Left colon (tissue), 2 donors: ENCODE results near the gene KDR. TPM values are rescaled to one million over a fixed set of nuclear protein-coding genes. Genes with fewer than 3 reads are reported as not detected.

Experiments used
- ATAC-seq: fragments of 200-7000 bp; cut with Tn5 transposase; one replicate; pipeline ENCODE4 v1.9.1; 2020; ENCODE audit warnings: mild to moderate bottlenecking, moderate library complexity
- DNase-seq, 2 donors: peaks; one replicate each; pipeline ENCODE4 v3.0.0-alpha.2; 2020
- intact Hi-C, 2 donors: fragments of 100-400 bp; cut with DNase I in 1 of 2; cut with micrococcal nuclease in 1 of 2; formaldehyde crosslinking; loops; one replicate each; pipeline versions ENCODE4 v1.11.2 to v1.14.0; 2022; cut with DNase I, micrococcal nuclease
- long read RNA-seq: library from polyadenylated mRNA; unstranded; transcript quantifications from one replicate; pipeline ENCODE4 v2.0.0, GENCODE V29; 2021
- total RNA-seq, 2 donors: library from RNA; stranded (reverse); fragmentation: NEBNext Ultra II Directional; extraction: Animal tissue kit (Norgen Biotek cat#: 25700); gene quantifications; one replicate each; pipeline ENCODE4 v1.2.1, GENCODE V29; 2021
- donor health status: DM: no; HTN: no; CAD: no.
- donor health status: DM: yes; HTN: yes; CAD: no.

The KDR gene
- 1 to 10 TPM; 4.8 to 5.2 TPM for total RNA-seq
- long read RNA-seq, partial matches to known transcripts: 3 of 3 reads
- long read RNA-seq, other reads (novel, unspliced or antisense): 0 of 3 reads

DNA sequence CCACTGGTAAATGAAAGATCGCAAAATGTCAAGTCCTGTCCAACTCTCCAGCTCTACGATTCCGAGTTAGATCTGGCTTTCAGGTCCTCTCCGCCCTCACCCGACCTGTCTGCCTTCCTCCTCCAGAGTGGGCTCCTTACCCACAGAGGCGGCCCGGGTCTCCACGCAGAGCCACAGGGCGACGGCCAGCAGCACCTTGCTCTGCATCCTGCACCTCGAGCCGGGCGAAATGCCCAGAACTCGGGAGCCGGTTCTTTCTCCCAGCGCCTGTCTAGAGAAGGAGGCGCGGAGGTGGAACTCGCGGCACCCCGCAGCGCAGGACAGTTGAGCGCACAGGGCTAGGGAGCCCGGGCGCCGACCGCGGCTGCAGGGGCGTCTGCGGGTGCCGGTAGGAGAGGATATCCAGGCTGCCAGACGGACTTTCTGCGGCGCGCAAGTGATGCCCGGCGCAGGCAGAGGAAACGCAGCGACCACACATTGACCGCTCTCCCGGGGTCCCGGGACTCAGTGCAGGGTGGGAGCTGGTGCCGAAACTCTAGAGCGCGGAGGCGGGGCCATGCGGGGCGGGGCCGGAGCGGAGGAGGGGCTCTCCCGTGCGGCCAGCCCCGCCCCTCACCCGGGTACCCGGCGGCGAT lies at the start of gene KDR:
Gene KDR, minus strand, starts transcription at position 509 of the 635 bp plus-strand sequence. Its CDS starts 302 bp downstream, at position 207.
- intact Hi-C loops: no loop called here
- no peak for ATAC-seq
- no peak for DNase-seq

DNA sequence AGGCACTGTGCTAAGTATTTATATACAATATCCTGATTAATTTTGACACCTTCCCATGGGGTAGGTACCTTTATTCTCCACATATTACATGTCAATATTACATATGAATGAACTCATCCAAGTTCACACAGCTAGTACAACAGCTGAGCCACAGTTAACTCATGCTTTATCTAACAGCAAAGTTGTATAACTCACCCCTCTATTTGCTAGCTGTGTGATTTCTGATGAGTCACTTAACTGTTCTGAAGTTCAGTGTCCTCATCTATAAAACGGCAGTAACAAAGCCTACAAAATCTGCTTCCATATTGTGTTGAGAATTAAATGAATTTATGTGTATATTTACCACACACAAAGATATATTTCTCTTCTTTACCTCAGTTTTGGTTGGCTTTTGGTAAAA lies 48.2 kb upstream of the KDR start:
- ATAC-seq: peak; percentile 64
- DNase-seq: no peak
- intact Hi-C loops: no loop called here

DNA sequence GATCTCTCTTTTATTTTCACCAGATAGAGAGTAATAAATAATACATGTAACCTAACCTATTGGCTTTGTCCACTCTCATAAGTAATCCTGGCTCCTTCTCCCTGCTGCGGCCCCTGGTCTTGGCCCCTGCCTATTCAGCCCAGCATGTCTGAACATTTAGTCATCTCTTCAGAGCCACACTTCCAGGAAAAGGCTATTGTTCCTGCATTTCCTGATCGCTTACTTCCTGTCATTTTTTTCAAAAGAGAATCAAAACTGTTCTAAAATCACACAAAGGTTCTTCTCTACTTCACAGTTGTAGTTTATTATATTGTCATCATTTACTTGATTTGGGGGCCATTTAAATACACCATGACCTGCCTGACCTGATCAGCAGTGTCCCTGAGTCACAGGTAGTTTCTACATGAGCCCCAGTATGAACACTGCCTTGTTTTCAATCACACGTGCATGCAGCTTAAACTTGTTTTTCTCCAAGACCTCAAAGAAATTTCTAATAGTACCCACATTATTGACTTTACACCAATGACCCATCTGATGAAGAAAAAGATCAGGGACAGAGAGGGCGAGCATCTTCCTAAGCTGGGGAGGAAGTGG lies 47.4 kb upstream of the KDR start:
- ATAC-seq (no peak), DNase-seq (no peak)
- intact Hi-C loops: no loop called here

DNA sequence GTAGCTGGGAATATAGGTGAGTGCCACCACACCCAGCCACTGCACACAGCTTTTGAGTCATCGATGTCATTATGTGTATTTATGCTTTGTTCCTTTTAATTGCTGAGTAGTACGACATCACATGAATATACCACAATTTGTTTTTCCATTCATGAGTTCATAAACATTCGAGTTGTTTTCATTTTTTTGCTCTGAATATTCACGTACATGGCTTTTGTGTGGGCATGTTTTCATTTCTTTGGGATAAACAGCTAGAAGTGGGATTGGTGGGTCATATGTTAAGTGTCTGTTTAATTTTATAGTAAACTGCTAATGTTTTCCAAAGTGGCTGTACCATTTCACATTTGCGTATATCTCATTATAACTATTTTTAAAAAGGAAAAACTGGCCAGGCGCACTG lies 45.1 kb upstream of the KDR start:
- DNase-seq (no peak), ATAC-seq (no peak)
- intact Hi-C loops: no loop called here

DNA sequence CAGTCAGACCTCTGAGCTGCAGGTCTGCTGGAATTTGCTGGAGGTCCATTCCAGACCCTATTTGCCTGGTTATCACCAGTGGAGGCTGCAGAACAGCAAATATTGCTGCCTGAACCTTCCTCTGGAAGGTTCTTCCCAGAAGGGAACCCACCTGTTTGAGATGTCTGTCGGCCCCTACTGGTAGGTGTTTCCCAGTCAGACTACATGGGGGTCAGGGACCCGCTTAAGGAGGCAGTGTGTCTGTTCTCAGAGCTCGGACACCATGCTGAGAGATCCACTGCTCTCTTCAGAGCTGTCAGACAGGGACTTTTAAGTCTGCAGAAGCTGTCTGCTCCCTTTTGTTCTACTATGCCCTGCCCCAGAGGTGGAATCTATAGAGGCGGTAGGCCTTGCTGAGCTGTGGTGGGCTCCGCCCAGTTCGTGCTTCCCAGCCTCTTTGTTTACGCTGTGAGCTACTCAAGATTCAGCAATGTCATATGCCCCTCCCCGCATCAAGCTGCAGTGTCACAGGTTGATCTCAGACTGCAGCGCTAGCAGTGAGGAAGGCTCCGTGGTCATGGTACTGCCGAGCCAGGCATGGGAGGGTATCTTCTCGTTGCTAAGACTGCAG lies 44.1 kb upstream of the KDR start:
- DNase-seq (no peak), ATAC-seq (peak; percentile 48)
- intact Hi-C loops: no loop called here

DNA sequence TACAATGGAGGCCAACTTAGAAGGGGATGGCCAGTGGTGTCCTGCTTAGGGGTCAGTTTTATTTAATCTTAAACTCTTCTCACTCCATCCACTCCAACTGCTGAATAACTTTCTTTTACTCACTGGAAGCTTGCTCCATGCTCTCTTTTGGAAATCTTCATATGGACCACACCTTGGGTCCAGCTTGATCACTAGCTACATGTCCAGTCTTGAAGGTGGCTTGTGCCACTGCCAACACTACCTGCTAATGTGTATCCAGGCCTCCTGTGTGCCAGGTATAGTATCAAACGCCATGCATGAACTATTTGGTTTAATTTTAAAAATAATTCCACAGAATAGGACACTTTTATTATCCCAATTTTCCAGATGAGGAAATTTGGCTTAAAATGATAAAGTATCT lies 37.0 kb upstream of the KDR start:
- no peak for ATAC-seq
- DNase-seq: no peak
- intact Hi-C loops: no loop called here

DNA sequence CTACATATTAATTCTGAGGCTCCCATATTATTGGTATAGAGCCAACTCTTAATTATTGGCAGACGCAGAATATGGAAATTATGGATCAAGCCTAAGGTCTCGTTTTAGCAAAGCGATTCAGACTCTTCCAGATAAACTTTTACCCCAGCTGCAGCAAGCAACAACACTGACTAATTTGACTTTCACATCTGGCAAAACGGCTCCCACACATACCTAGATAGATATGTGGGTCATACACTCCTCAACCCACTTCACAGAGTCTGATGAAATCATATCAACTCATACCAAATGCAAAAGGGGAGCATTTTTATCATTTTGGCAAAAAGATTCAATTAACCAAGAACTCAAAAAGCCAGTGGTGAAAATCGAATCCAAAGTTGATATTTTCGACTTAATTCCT lies 36.3 kb upstream of the KDR start:
- ATAC-seq (no peak), DNase-seq (no peak)
- intact Hi-C loops: no loop called here

DNA sequence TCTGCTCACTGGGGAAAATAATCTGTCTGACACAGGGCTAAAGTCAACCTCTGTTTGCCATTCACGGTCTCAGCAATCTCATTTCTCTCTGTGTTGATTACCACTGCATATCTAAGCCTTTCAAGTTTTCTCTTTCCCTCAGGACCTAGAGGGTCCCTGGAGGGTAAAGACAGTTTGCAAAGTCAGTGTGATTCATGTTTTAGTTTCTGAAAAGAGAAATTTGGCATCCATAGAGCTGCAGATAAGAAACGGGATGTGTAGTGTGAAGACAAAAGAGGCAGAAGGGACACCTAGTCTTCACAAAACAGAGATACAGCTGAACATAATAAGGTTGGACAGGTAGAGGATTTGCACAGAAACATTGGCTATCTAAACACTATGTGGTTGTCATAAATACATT lies 34.5 kb upstream of the KDR start:
- intact Hi-C loops: no loop called here
- ATAC-seq (no peak), DNase-seq (no peak)

DNA sequence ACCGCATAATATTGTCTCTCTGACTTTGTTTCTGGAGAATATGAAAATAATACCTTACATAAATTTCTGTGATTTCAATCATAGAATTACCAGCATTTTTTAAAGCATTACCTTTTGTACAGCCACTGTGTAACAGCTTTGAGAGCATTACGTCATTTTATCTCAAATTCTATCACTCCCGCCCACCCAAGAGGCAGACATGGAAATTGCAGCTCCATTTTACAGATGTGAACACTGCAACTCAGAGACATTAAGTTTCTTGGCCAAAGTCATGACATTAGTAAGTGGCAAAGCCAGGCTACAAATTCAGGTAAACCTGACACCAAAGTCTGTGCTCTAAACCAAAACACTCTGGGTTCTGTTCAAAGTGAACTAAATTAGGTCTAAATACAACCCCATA lies 33.6 kb upstream of the KDR start:
- DNase-seq (no peak), ATAC-seq (no peak)
- intact Hi-C loops: no loop called here

DNA sequence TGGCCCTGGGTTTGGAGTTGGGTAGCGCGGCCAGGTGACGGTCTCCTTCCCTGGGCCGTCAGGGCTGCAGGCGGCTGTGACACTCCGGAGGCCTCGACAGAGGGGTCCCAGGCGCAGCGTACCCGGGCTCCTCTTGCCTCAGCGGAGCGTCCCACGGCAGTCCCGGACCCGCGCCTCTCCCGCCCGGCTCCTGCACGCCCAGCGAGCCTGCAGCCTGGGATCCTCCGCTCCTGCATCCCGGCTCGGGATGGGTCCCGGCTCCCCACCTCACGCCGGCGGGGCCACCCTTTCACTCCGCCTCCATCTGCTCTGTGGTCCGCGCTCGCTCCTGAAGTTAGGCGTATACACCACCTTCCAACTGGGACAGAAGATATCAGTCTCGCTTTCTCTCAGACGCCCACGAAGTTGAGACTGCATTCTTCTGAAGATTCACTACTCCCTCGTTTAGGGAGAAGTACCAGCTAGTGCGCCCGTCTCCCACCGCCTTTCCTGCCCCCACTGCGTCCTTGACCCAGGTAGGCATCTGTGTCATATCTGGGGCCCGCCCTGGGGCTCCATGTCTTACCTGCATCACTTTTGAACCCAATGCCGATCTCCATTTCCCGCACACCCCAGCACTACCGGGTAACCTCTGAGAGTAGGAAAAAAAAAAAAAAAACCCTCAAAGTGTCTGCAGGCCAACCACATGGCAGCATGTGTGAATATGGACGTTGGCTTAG lies 32.3 kb upstream of the KDR start:
- DNase-seq: no peak
- intact Hi-C loops: no loop called here
- no peak for ATAC-seq

DNA sequence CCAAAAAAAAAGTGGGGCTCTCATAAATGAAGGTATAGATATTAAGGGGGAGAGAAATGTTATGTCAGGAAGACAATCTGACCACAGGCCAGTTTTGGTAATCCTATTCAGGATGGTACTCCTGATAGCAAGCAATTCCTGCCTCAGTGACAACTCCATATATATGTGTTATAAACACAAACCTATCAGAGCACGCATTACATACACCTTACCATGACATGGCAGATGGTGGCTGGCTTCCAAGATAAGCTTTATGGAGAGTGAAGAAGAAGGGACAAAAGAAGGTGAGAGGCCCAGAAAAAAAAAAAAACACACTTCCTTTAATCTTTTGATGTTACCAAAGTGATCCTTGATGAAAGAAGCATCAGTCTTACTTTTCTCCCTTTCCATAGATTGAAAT lies 29.5 kb upstream of the KDR start:
- DNase-seq (no peak), ATAC-seq (no peak)
- intact Hi-C loops: no loop called here

DNA sequence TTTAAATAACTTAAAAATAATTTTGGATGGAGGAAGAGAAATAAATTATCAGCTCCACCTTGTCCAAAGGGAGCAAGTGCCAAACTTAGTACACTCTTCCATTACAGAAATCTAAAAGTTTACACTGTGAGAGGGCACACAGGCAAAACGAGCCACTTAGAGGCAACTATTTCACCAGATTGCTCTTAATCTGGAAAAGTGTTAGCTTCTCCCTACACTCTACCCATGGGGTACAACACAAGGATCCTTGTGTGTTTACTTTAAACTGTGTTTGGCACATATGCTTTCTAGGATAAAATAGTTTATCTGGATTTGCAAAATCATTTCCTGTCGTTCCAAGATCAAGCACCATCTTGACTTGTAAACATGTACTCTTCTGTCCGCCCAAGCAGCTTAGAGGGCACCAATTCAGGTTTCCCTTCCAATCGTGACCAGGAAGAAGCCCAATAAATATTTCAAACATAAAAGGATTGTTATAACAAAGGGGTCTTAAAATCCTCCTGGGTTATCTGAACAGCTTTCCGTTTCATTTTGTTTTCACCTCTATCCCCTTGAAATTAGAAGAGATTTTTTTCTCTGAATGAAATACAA lies 29.0 kb upstream of the KDR start:
- ATAC-seq (no peak), DNase-seq (no peak)
- intact Hi-C loops: no loop called here

DNA sequence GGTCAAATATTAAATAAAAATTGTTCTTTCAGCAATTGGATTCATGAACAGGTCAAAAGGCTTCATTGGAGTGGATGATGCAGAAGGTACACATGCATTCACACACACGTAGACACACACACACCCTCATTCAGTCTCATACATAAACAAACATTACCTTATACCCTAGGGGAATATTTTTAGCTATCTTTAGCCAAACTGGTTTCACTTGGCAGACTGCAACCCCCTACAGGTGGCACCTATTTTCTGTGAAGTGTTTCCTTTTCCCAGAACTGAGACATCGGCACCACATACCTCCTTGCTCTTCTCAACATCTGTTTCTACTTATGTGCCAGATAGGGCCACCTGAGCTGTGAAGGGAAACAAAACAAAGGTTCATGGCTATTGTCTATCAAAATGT lies 18.5 kb upstream of the KDR start:
- no peak for ATAC-seq
- no peak for DNase-seq
- intact Hi-C loops: no loop called here

DNA sequence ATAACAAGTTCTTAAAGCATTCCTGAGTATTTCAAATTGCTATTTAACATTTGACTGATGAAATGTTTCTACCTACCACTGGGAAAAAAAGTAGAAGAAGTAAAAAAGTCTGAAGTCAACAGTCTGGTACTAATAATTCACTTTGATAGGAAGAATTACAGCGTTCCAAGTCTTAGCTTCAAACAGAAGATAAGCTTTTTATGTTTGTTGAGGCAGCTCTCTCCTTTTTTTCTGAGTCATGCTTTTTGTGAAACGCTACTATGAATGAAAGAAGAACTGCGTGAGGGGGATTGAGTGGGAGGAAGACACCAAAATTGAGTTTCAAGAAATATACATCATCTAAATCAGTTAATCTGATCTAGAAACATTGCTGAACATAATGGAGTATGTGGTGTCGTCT lies 13.0 kb upstream of the KDR start:
- DNase-seq: no peak
- ATAC-seq: no peak
- intact Hi-C loops: no loop called here

DNA sequence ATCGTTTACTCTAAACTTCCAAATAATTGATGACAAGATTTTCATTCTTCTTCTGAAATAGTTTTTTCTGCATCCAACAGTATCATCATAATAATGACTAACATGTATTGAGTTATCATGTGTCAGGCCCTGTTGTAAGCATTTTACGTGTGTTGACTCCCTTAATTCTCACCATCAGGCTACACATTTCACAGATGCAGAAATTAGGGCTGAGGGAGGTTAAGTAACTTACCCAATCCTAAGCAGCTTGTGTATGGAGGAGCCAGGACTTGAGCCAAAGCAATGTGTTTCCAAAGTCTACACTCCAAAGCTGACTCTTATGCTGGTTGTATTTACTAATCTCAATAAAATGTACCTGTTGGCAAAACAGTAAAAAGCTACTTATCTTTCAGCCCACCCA lies 11.2 kb upstream of the KDR start:
- DNase-seq (no peak), ATAC-seq (no peak)
- intact Hi-C loops: no loop called here

DNA sequence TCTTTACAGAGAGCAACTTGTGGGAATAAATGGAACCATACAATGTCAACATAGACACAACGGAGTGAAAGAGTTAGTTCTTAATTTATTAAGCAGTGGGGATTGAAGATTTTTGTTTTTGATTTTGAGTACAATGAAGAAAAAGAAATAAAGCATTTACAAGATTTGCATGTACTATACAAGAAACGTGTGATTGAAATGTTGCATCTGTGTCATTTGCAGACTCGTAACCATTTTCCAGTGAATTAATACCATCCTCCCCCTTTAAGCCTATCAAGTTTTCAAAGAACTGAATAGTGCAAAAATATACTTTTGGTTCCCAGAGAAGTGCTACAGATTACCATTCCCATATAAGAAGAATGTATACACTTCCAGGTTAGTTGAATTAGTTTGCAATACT lies 8.6 kb upstream of the KDR start:
- no peak for DNase-seq
- intact Hi-C loops: no loop called here
- no peak for ATAC-seq

DNA sequence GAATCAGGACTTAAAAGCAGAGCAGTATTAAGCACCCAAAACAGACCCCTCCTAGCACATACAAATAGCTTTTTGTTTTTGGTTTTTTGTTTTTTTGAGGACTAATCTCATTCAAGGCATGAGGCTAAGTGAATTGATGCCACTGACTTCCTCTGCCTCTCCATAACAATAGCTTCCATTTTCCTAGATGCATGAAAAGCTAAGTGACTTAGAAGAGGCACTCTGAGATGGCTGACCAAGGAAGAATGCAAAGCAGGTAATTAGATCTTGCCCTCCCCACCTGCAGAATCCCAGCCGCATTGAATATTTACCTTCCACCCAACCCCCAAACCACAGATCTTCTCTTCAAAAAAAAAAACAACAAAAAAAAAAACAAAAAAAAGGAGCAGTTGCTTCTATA lies 7.4 kb upstream of the KDR start:
- ATAC-seq (no peak), DNase-seq (no peak)
- intact Hi-C loops: no loop called here

DNA sequence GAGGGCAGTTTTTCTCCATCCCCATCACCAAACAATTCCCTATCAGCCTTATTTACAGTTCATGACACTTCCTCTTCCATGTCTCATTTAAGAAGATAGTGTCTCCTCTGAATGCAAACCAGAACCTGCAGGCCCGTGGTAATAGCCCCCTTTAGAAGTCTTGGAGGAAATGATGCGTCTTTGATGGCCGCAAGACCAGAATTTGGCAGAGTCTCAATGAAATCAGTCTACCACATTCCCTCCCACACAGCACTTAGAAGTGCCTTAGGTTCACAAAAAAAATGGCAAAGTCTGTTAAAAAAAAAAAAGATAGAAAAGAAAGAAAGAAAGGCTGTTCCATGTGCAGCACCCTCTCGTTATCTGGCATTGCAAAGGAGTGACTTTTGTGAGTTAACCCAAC lies 2.1 kb upstream of the KDR start:
- ATAC-seq: no peak
- intact Hi-C loops: no loop called here
- DNase-seq: no peak

DNA sequence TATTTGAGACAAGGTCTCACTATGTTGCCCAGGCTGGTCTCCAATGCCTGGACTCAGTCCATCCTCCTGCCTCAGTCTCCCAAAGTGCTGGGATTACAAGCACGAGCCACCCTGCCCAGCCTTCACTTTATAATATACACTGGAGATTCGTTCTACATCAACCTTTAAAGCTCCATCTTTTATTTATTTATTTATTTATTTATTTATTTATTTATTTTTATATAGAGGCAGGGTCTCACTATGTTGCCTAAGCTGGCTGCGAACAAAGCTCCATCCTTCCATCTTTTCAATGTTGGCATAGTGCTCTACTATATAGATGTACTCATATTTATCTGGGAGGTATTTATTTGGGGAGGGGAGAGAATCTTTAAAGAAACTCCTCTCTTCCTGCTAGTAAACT lies 1.7 kb upstream of the KDR start:
- ATAC-seq (no peak), DNase-seq (no peak)
- intact Hi-C loops: no loop called here
